ENCODE measurements around the gene BANP. TPM values are rescaled to one million over a fixed set of nuclear protein-coding genes. Genes with fewer than 3 reads are reported as not detected.

The BANP gene, protein sequence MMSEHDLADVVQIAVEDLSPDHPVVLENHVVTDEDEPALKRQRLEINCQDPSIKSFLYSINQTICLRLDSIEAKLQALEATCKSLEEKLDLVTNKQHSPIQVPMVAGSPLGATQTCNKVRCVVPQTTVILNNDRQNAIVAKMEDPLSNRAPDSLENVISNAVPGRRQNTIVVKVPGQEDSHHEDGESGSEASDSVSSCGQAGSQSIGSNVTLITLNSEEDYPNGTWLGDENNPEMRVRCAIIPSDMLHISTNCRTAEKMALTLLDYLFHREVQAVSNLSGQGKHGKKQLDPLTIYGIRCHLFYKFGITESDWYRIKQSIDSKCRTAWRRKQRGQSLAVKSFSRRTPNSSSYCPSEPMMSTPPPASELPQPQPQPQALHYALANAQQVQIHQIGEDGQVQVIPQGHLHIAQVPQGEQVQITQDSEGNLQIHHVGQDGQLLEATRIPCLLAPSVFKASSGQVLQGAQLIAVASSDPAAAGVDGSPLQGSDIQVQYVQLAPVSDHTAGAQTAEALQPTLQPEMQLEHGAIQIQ
- total RNA-seq = 20.9 and 32.8 TPM in 2 replicates

DNA sequence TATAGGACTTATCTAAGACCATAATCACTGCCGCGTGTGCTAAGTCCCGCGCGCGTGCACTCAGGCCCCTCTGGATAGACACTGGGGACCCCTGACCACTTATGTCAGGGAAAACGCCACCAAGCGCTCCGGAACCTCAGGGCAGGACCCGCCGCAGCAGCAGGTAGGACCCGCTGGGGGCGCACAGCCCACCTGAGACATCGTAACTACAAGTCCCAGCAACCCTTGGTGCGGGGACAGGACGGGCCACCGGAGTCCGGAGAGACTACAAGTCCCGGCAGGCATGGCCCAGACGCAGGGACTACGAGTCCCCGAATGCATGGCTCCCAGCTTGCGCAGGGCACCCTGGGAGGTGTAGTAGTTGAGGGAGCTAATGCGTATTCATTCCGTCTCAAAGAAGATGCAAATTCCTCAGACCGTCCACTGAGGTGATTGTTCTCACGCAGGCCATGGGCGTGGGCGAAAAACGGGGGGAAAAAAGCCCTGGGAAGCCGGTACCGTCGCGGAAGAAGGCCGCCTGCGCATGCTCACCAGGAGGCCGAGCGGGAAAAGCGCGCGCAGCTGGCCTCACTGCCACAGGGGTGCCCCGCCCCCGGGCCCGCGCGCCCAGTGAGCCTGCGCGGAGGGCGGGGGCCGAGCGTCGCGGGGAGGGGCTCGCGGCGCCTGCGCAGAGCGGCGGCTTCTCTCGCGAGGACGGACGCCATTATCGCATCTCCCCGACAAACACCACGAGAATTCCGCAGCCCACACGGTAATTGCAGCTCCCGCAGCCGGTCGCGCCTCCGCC is at the start of gene BANP:
TSS of gene BANP (plus strand) at position 670 of the 787 bp plus-strand sequence. CDS start 23,682 bp downstream, outside the sequence.

DNA sequence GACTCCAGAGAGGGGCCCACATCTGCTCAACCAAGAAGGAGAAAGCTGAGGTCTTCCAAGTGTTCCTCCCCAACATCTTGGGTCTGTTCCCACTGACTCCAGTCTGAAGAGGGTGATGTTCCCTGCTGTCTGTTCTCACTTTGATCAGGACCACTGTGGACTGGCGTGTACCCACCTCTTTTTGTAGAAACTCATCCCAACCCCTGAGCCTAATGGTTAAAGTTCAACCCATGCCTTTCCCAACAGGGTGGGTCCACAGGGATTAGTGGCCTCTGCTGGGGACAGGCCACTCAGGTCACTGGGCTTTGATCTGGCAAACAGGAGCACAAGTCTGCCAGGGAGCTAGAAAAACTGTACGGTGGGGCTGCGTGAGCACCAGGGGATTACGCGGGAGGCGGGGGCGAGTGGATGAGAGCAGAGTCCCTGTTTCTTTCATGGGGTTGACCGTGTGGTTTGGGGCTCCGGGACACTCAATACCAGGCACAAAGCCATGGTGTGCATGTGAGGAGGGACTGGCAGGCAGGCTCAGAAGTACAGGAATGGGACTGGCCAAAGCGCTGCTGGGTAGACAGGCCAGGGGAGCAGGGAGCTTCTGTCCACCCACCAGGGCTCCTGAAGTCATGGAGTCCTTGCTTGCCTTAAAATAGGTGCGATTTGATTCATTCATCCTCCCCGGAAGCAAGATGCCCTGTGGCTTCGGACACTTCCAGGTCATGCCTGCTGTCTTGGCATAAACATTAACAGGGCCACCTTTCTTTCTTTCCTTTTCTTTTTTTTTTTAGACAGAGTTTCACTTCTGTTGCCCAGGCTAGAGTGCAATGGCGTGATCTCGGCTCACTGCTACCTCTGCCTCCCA is 14.6 kb upstream of the BANP start, which contains the start of gene CA5A:
TSS of gene CA5A (minus strand) at position 155 of the 856 bp plus-strand sequence. CDS start at position 76, 79 bp downstream.

Other genes with a start within 250 kb of the BANP start
- 21.1 and 28.9 TPM in 2 replicates for gene KLHDC4, start 185.4 kb upstream of the BANP start, total RNA-seq
- gene SLC7A5, start 81.9 kb upstream of the BANP start, total RNA-seq = 68.7 and 330 TPM in 2 replicates
- gene CA5A, start 14.9 kb upstream of the BANP start, total RNA-seq = not detected in 2 replicates

Data from tracheal epithelial cell (primary cell).